B cell (primary cell): ENCODE data around the gene DBF4B. TPM values are rescaled to one million over a fixed set of nuclear protein-coding genes. Genes with fewer than 3 reads are reported as not detected.

Experiments used
- ATAC-seq: fragments of 200-7000 bp; cut with Tn5 transposase; one replicate; pipeline ENCODE4 v1.10.0; 2021; ENCODE audit warnings: low read depth, mild to moderate bottlenecking, moderate number of reproducible peaks, moderate library complexity
- CTCF ChIA-PET: fragments of 350-600 bp; sonication (Branson Sonifier 250); formaldehyde crosslinking; loops from one replicate; lab custom pipeline; 2021; ENCODE audit warnings: antibody characterized with exemption, inconsistent platforms; lab: Charles Lee
- POLR2A ChIA-PET: fragments of 350-600 bp; sonication (Branson Sonifier 250); formaldehyde crosslinking; loops from one replicate; lab custom pipeline; 2021; ENCODE audit warnings: antibody characterized with exemption; lab: Charles Lee
- DNase-seq: peaks from one replicate; pipeline ENCODE4 v3.0.0; 2013
- H2AFZ ChIP-seq: 2 replicates; pipeline ENCODE4 v1.6.1; 2012; ENCODE audit warnings: mild to moderate bottlenecking, low read depth, low read length; ENCODE audit not compliant: insufficient read depth, poor library complexity, severe bottlenecking
- H3K27ac ChIP-seq, 2 donors: 1 replicate in 1 of 2; 2 replicates in 1 of 2; pipeline ENCODE4 v1.5.1; 2012 to 2013; ENCODE audit warnings: low read length in 2 of 2, mild to moderate bottlenecking in 2 of 2, moderate library complexity in 1 of 2
- H3K27me3 ChIP-seq, 4 experiments: fragments of 200-600 bp in 1 of 4; sonication (generic) in 1 of 4; replicated peaks in 1 of 4; 1 replicate in 2 of 4; 2 replicates in 2 of 4; pipeline versions ENCODE4 v1.6.1 to v1.7.0; 2013 to 2016; ENCODE audit warnings: low read length in 3 of 4, mild to moderate bottlenecking in 2 of 4, mixed read lengths in 1 of 4, moderate library complexity in 1 of 4; ENCODE audit not compliant: insufficient read depth in 4 of 4, control insufficient read depth in 3 of 4; ENCODE audit errors: control extremely low read depth in 1 of 4
- H3K36me3 ChIP-seq, 2 experiments: replicated peaks in 1 of 2; 1 replicate in 1 of 2; 2 replicates in 1 of 2; pipeline versions ENCODE4 v1.6.1 to v1.7.1; 2013; ENCODE audit warnings: low read length in 1 of 2; ENCODE audit not compliant: insufficient read depth in 2 of 2, control insufficient read depth in 1 of 2; ENCODE audit errors: control extremely low read depth in 1 of 2, extremely low read depth in 1 of 2
- H3K4me1 ChIP-seq, 2 donors: fragments of 200-600 bp in 1 of 2; sonication (generic) in 1 of 2; 1 replicate in 1 of 2; 2 replicates in 1 of 2; pipeline versions ENCODE4 v1.5.1 to v1.6.1; 2013 to 2017; ENCODE audit warnings: low read length in 2 of 2; ENCODE audit not compliant: control insufficient read depth in 2 of 2, insufficient read depth in 2 of 2
- H3K4me2 ChIP-seq: replicated peaks from 2 replicates; pipeline ENCODE3; 2012; ENCODE audit warnings: mild to moderate bottlenecking, low read depth, low read length; ENCODE audit not compliant: poor library complexity, severe bottlenecking
- H3K4me3 ChIP-seq, 5 experiments: fragments of 200-600 bp in 1 of 5; sonication (generic) in 1 of 5; 1 replicate in 3 of 5; 2 replicates in 2 of 5; pipeline versions ENCODE4 v1.5.1 to v1.7.0; 2011 to 2016; ENCODE audit warnings: low read length in 4 of 5, mild to moderate bottlenecking in 4 of 5, low read depth in 2 of 5, control low read depth in 1 of 5, moderate library complexity in 1 of 5; ENCODE audit not compliant: insufficient read depth in 1 of 5; ENCODE audit errors: control extremely low read depth in 1 of 5, extremely low read depth in 1 of 5
- H3K79me2 ChIP-seq: fragments of 200-600 bp; sonication (generic); one replicate; pipeline ENCODE4 v1.6.0; 2016; ENCODE audit warnings: low read length; ENCODE audit not compliant: control insufficient read depth, insufficient read depth
- H3K9ac ChIP-seq: fragments of 200-600 bp; sonication (generic); 2 replicates; pipeline ENCODE4 v1.6.1; 2017; ENCODE audit warnings: mild to moderate bottlenecking, low read length, moderate library complexity
- H3K9me3 ChIP-seq, 3 donors: one replicate each; pipeline versions ENCODE4 v1.6.1 to v1.7.1; 2013; ENCODE audit warnings: low read length in 2 of 3; ENCODE audit not compliant: control insufficient read depth in 2 of 3, insufficient read depth in 1 of 3; ENCODE audit errors: control extremely low read depth in 1 of 3
- H4K20me1 ChIP-seq: 2 replicates; pipeline ENCODE4 v1.6.0; 2012; ENCODE audit warnings: mild to moderate bottlenecking, low read length; ENCODE audit not compliant: insufficient read depth, control insufficient read depth, poor library complexity, severe bottlenecking
- H3K27ac Mint-ChIP-seq: one replicate; pipeline ENCODE4 v1.8.0; 2021; ENCODE audit warnings: mixed read lengths
- H3K27me3 Mint-ChIP-seq: one replicate; pipeline ENCODE4 v1.8.0; 2021; ENCODE audit warnings: mixed read lengths
- H3K4me1 Mint-ChIP-seq: one replicate; pipeline ENCODE4 v1.8.0; 2021; ENCODE audit warnings: mixed read lengths
- H3K4me3 Mint-ChIP-seq: one replicate; pipeline ENCODE4 v1.8.0; 2021; ENCODE audit warnings: mixed read lengths
- H3K9me3 Mint-ChIP-seq: one replicate; pipeline ENCODE4 v1.8.0; 2022; ENCODE audit warnings: mixed read lengths; ENCODE audit not compliant: insufficient read depth
- EZH2 ChIP-seq: IDR thresholded peaks from 2 replicates; pipeline ENCODE4 v1.6.1; 2012; ENCODE audit warnings: borderline replicate concordance, low read depth, mild to moderate bottlenecking, moderate library complexity, low read length; ENCODE audit not compliant: insufficient read depth, poor library complexity, severe bottlenecking
- whole genome bisulfite sequencing: methylation state at CpG from one replicate; pipeline ENCODE4 v1.1.5; 2013; ENCODE audit warnings: missing lambda C conversion rate; ENCODE audit not compliant: insufficient coverage; 5-methylcytosine and 5-hydroxymethylcytosine counted together
- intact Hi-C: fragments of 100-400 bp; cut with micrococcal nuclease; formaldehyde crosslinking; loops from one replicate; pipeline ENCODE4 v1.10.0; 2022
- polyA plus RNA-seq: library from polyadenylated mRNA; depleted of rRNA; stranded (reverse); fragments of >200 nt; gene quantifications from 2 replicates; pipeline ENCODE4 v1.2.3, GENCODE V29; 2012
- total RNA-seq, 2 donors: library from RNA; stranded (reverse); fragments of 120-200 nt in 1 of 2; gene quantifications; 1 replicate in 1 of 2; 2 replicates in 1 of 2; pipeline versions ENCODE4 v1.2.3 to v1.2.4, GENCODE V29; 2013 to 2022
- TF ChIP-seq, protein P1 (sequence below): fragments of 200-600 bp; IDR thresholded peaks from one replicate; pipeline ENCODE4 v1.8.0; 2022; ENCODE audit warnings: antibody characterized with exemption, mild to moderate bottlenecking

Gene DBF4B
- total and polyA plus RNA-seq, 2 donors (not counting 1 experiment from before 2014, with no cell fraction given) = 10.9 to 15.9 TPM

DNA sequence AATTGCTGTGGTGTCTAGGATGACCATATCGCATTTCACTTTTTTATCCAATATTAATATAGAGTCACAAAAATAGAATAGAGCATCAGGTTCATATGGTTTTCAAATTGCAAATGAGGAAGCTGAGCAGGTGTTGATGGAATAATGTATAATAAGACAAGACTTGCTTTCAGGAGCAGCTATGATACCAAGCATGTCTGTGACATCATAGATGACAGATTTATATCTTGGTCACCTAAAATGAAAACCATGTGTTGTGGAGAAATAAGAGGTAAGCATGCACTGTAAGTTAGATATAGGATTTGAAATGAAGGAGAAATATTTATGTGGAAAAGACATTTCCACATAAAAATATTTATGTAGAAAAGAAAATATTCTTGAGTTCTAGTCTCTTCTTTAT lies 43.6 kb upstream of the DBF4B start:
- WGBS = no CpG with 5 or more reads among the region's 1 CpG
- Mint-ChIP-seq H3K4me3 (no peak overlapping the region), H3K27me3 (peaks cover 6% of the 10 kb centered on the region), H3K27ac (no peak overlapping the region), H3K9me3 (no peaks in the 10 kb centered on the region), H3K4me1 (no peaks in the 10 kb centered on the region)
- intact Hi-C loops = no loop called here
- no peak overlapping the region for H3K4me2 ChIP-seq
- ChIA-PET POLR2A (no interaction called here), CTCF (no interaction called here)
- no peak overlapping the region for H3K27ac ChIP-seq
- H3K9ac ChIP-seq = no peak overlapping the region
- no peak for DNase-seq
- H3K4me3 ChIP-seq = no peak overlapping the region
- H4K20me1 ChIP-seq = no peaks in the 10 kb centered on the region
- no peak overlapping the region for H2AFZ ChIP-seq
- no peaks in the 10 kb centered on the region for H3K36me3 ChIP-seq
- TF ChIP-seq, protein P1, sequence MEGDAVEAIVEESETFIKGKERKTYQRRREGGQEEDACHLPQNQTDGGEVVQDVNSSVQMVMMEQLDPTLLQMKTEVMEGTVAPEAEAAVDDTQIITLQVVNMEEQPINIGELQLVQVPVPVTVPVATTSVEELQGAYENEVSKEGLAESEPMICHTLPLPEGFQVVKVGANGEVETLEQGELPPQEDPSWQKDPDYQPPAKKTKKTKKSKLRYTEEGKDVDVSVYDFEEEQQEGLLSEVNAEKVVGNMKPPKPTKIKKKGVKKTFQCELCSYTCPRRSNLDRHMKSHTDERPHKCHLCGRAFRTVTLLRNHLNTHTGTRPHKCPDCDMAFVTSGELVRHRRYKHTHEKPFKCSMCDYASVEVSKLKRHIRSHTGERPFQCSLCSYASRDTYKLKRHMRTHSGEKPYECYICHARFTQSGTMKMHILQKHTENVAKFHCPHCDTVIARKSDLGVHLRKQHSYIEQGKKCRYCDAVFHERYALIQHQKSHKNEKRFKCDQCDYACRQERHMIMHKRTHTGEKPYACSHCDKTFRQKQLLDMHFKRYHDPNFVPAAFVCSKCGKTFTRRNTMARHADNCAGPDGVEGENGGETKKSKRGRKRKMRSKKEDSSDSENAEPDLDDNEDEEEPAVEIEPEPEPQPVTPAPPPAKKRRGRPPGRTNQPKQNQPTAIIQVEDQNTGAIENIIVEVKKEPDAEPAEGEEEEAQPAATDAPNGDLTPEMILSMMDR = no peak
- TF ChIP-seq EZH2 = no peak
- H3K27me3 ChIP-seq = peaks cover 0 to 3% (median 0%) of the 10 kb centered on the region in 4 experiments
- H3K79me2 ChIP-seq = no peaks in the 10 kb centered on the region
- H3K9me3 ChIP-seq = no peaks in the 10 kb centered on the region
- ATAC-seq = no peak
- H3K4me1 ChIP-seq = no peaks in the 10 kb centered on the region

DNA sequence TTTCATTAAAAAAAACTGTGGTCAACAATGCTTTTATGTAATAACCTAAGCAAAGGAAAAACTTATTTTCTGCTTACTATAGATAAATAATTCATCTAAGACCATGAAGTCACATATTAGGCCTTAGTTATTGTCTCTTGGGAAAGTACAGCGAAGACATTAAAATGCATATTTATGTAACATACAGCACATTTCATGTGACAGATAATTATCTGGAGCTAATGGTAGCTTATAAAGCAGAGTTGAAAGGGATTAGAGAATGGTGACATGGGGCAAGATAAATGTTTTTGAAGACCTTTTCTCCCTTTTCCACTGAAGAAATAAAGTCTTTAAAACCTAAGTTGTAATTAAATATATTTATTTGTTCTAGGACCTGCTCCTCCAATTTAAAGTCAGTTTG lies 42.5 kb upstream of the DBF4B start:
- H3K9me3 Mint-ChIP-seq = no peaks in the 10 kb centered on the region
- H4K20me1 ChIP-seq = no peaks in the 10 kb centered on the region
- no peaks in the 10 kb centered on the region for H3K36me3 ChIP-seq
- H3K27me3 Mint-ChIP-seq = peaks cover 6% of the 10 kb centered on the region
- H3K4me3 ChIP-seq = no peak overlapping the region
- no peak overlapping the region for H3K27ac Mint-ChIP-seq
- DNase-seq = no peak
- H3K4me3 Mint-ChIP-seq = no peak overlapping the region
- no CpG with 5 or more reads among the region's 1 CpG for WGBS
- no peaks in the 10 kb centered on the region for H3K4me1 Mint-ChIP-seq
- no peak overlapping the region for H3K4me2 ChIP-seq
- ChIA-PET POLR2A (no interaction called here), CTCF (no interaction called here)
- H3K4me1 ChIP-seq = no peaks in the 10 kb centered on the region
- intact Hi-C loops = no loop called here
- peaks cover 0 to 3% (median 0%) of the 10 kb centered on the region in 4 experiments for H3K27me3 ChIP-seq
- H2AFZ ChIP-seq = no peak overlapping the region
- no peaks in the 10 kb centered on the region for H3K9me3 ChIP-seq
- H3K9ac ChIP-seq = no peak overlapping the region
- no peaks in the 10 kb centered on the region for H3K79me2 ChIP-seq
- no peak for ATAC-seq
- no peak for TF ChIP-seq EZH2
- TF ChIP-seq, protein P1 = no peak
- H3K27ac ChIP-seq = no peak overlapping the region
